Measurements from ENCODE around the gene P4HA3.

DNA sequence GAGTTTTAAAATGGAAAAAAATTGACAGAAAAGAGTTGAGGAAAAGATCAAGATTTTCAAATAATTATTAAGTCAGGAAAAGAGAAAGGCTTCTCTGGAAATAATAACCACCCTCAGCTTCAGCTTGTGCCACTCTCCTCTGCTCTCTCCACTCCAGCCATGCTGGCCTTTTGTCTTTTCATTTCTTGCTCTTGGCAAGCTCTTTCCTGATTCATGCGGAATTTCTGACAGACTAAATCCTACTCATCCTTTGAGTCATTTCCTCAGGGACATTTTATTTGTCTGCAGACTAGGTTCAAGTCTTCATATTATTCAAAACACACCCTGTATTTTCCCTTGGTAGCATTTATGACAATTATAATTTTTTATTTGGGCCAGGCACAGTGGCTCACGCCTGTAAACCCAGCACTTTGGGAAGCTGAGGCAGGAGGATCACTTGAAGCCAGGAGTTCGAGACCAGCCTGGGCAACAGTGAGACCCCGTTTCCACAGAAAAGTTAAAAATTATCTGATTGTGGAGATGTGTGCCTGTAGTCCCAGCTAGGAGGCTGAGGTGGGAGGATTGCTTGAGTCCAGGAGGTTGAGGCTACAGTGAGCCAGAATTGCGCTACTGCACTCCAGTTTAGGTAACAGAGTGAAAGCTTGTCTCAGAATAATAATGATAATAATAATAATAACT is 7.8 kb upstream of the P4HA3 start:
- no peak for TF ChIP-seq U2AF2 (optimal IDR thresholded peaks at IDR 0.05; ENCODE audit: low read depth, low read length)
- TF ChIP-seq, protein P1, sequence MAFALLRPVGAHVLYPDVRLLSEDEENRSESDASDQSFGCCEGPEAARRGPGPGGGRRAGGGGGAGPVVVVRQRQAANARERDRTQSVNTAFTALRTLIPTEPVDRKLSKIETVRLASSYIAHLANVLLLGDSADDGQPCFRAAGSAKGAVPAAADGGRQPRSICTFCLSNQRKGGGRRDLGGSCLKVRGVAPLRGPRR (CRISPR knock-in tag; IDR thresholded peaks at IDR 0.05): no peak
- TF ChIP-seq, protein P2, sequence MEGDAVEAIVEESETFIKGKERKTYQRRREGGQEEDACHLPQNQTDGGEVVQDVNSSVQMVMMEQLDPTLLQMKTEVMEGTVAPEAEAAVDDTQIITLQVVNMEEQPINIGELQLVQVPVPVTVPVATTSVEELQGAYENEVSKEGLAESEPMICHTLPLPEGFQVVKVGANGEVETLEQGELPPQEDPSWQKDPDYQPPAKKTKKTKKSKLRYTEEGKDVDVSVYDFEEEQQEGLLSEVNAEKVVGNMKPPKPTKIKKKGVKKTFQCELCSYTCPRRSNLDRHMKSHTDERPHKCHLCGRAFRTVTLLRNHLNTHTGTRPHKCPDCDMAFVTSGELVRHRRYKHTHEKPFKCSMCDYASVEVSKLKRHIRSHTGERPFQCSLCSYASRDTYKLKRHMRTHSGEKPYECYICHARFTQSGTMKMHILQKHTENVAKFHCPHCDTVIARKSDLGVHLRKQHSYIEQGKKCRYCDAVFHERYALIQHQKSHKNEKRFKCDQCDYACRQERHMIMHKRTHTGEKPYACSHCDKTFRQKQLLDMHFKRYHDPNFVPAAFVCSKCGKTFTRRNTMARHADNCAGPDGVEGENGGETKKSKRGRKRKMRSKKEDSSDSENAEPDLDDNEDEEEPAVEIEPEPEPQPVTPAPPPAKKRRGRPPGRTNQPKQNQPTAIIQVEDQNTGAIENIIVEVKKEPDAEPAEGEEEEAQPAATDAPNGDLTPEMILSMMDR (IDR thresholded peaks at IDR 0.05 in 2 of 3, conservative IDR thresholded peaks at IDR 0.05 in 1 of 3; ENCODE audit: insufficient read depth in 2 of 3, low read depth in 1 of 3, low read length in 3 of 3): no peak
- TF ChIP-seq, protein P3, sequence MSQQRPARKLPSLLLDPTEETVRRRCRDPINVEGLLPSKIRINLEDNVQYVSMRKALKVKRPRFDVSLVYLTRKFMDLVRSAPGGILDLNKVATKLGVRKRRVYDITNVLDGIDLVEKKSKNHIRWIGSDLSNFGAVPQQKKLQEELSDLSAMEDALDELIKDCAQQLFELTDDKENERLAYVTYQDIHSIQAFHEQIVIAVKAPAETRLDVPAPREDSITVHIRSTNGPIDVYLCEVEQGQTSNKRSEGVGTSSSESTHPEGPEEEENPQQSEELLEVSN (IDR thresholded peaks at IDR 0.05; ENCODE audit: borderline replicate concordance in 1 of 2, extremely low read depth in 1 of 2, insufficient read depth in 1 of 2, insufficient read length in 1 of 2, low read depth in 1 of 2, low read length in 1 of 2, poor library complexity in 1 of 2, severe bottlenecking in 1 of 2): no peak
- TF ChIP-seq, protein P4, sequence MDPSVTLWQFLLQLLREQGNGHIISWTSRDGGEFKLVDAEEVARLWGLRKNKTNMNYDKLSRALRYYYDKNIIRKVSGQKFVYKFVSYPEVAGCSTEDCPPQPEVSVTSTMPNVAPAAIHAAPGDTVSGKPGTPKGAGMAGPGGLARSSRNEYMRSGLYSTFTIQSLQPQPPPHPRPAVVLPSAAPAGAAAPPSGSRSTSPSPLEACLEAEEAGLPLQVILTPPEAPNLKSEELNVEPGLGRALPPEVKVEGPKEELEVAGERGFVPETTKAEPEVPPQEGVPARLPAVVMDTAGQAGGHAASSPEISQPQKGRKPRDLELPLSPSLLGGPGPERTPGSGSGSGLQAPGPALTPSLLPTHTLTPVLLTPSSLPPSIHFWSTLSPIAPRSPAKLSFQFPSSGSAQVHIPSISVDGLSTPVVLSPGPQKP (CRISPR knock-in tag; IDR thresholded peaks at IDR 0.05): no peak
- no peak for TF ChIP-seq HOXB6 (CRISPR knock-in tag; IDR thresholded peaks at IDR 0.05; ENCODE audit: borderline replicate concordance)
- TF ChIP-seq NRF1 (conservative IDR thresholded peaks at IDR 0.05 in 1 of 2, IDR thresholded peaks at IDR 0.05 in 1 of 2): no peak
- TF ChIP-seq SMARCE1 (IDR thresholded peaks at IDR 0.05): no peak
- no peak for TF ChIP-seq RFX5 (IDR thresholded peaks at IDR 0.05; ENCODE audit: low read depth, low read length)
